Measurements from ENCODE around the gene INO80B. TPM values are rescaled to one million over a fixed set of nuclear protein-coding genes. Genes with fewer than 3 reads are reported as not detected.

Gene INO80B
- total RNA-seq, 4 donors from 2014 or later = 28.5 to 63.3 (median 48.0) TPM

GRCh38 chr2:74502720-74503505, 48.0 kb downstream of the INO80B start:
- Histone ChIP-seq H3K36me3 (no peaks in the 10 kb centered on the region), H3K27me3 (peaks cover 4 to 26% of the 10 kb centered on the region in 2 donors), H3K4me1 (peaks cover 0 to 21% of the 10 kb centered on the region in 2 donors), H3K9me3 (no peaks in the 10 kb centered on the region), H3K4me3 (peak overlapping the region; percentile 23 to 38), H3K27ac (peak overlapping the region in 1 of 2 donors; percentile 77)
- TF ChIP-seq POLR2A (IDR thresholded peaks at IDR 0.05) (peak in 1 of 2 donors; percentile 29), CTCF (IDR thresholded peaks at IDR 0.05) (no peak)
- intact Hi-C loops (cut with DNase I; ENCODE audit: low total_unique reads) = no loop called here
- DNase-seq = peak; percentile 61 to 69

GRCh38 chr2:74503506-74504475, 48.9 kb downstream of the INO80B start:
- no peaks in the 10 kb centered on the region for H3K9me3 ChIP-seq
- peaks cover 4 to 17% of the 10 kb centered on the region in 2 donors for H3K27me3 ChIP-seq
- peak overlapping the region; percentile 23 to 38 for H3K4me3 ChIP-seq
- H3K4me1 ChIP-seq = peaks cover 0 to 15% of the 10 kb centered on the region in 2 donors
- peak overlapping the region in 1 of 2 donors; percentile 77 for H3K27ac ChIP-seq
- intact Hi-C loops (cut with DNase I; ENCODE audit: low total_unique reads) = no loop called here
- no peak for DNase-seq
- TF ChIP-seq POLR2A (IDR thresholded peaks at IDR 0.05) (no peak), CTCF (IDR thresholded peaks at IDR 0.05) (no peak)
- H3K36me3 ChIP-seq = no peaks in the 10 kb centered on the region

GRCh38 chr2:74504591-74504990, 49.7 kb downstream of the INO80B start:
- peaks cover 0 to 9% of the 10 kb centered on the region in 2 donors for H3K4me1 ChIP-seq
- no peak overlapping the region for H3K4me3 ChIP-seq
- no peak for TF ChIP-seq CTCF (IDR thresholded peaks at IDR 0.05)
- H3K27ac ChIP-seq = no peak overlapping the region
- intact Hi-C loops (cut with DNase I; ENCODE audit: low total_unique reads) = no loop called here
- H3K36me3 ChIP-seq = no peaks in the 10 kb centered on the region
- peaks cover 0 to 11% of the 10 kb centered on the region in 2 donors for H3K27me3 ChIP-seq
- no peak for DNase-seq
- H3K9me3 ChIP-seq = no peaks in the 10 kb centered on the region

- Histone ChIP-seq H3K4me3 (no peak overlapping the region), H3K36me3 (no peaks in the 10 kb centered on the region), H3K27ac (no peak overlapping the region), H3K9me3 (no peaks in the 10 kb centered on the region), H3K27me3 (peaks cover 0 to 4% of the 10 kb centered on the region in 2 donors), H3K4me1 (peaks cover 0 to 9% of the 10 kb centered on the region in 2 donors)
- TF ChIP-seq CTCF (IDR thresholded peaks at IDR 0.05) (no peak), POLR2A (IDR thresholded peaks at IDR 0.05) (no peak)
- intact Hi-C loops (cut with DNase I; ENCODE audit: low total_unique reads) = no loop called here
- DNase-seq = no peak
Measured at GRCh38 chr2:74505448-74506246, 50.8 kb downstream of the INO80B start.

All from uterus (tissue), 4 donors.